Thyroid gland (tissue), 4 donors: Measurements from ENCODE around the gene ADH4.

ENCODE experiments used
- CTCF ChIP-seq, 6 experiments: fragments of 200-600 bp in 3 of 6; fragments of 450-650 bp in 3 of 6; sonication (generic) in 3 of 6; IDR thresholded peaks; one replicate each; pipeline ENCODE4 v1.5.1; 2016 to 2019; ENCODE audit warnings: antibody characterized with exemption in 6 of 6, mild to moderate bottlenecking in 2 of 6, inconsistent platforms in 1 of 6, moderate library complexity in 1 of 6
- POLR2A ChIP-seq, 2 donors: fragments of 450-650 bp; IDR thresholded peaks; one replicate each; pipeline ENCODE4 v1.6.1; 2017; ENCODE audit warnings: antibody characterized with exemption in 2 of 2, mild to moderate bottlenecking in 2 of 2, moderate library complexity in 1 of 2

- TF ChIP-seq CTCF (IDR thresholded peaks at IDR 0.05) (no peak), POLR2A (IDR thresholded peaks at IDR 0.05) (no peak)
Measured at GRCh38 chr4:99088023-99088449, 56.1 kb downstream of the ADH4 start.
